PFSK-1 (cell line): ENCODE data around the gene TBC1D21.

Experiments used
- POLR2AphosphoS5 ChIP-seq: IDR thresholded peaks from 2 replicates; pipeline ENCODE4 v1.6.1; 2012; ENCODE audit warnings: low read depth, mild to moderate bottlenecking, control low read depth, low read length, moderate library complexity
- SIN3A ChIP-seq: IDR thresholded peaks from 2 replicates; pipeline ENCODE4 v1.6.1; 2012; ENCODE audit warnings: mild to moderate bottlenecking, low read length, moderate library complexity, borderline replicate concordance; ENCODE audit not compliant: insufficient read depth
- TAF1 ChIP-seq: IDR thresholded peaks from 2 replicates; pipeline ENCODE4 v1.6.1; 2012; ENCODE audit warnings: low read length, control low read depth, borderline replicate concordance; ENCODE audit not compliant: insufficient read depth
- TF ChIP-seq, protein P1 (sequence below), 2 experiments: IDR thresholded peaks; 2 replicates each; pipeline versions ENCODE4 v1.6.1 to v1.8.0; 2011 to 2012; ENCODE audit warnings: low read depth in 2 of 2, low read length in 2 of 2, control low read depth in 1 of 2, inconsistent platforms in 1 of 2, mild to moderate bottlenecking in 1 of 2, moderate library complexity in 1 of 2; ENCODE audit not compliant: insufficient read depth in 1 of 2

DNA sequence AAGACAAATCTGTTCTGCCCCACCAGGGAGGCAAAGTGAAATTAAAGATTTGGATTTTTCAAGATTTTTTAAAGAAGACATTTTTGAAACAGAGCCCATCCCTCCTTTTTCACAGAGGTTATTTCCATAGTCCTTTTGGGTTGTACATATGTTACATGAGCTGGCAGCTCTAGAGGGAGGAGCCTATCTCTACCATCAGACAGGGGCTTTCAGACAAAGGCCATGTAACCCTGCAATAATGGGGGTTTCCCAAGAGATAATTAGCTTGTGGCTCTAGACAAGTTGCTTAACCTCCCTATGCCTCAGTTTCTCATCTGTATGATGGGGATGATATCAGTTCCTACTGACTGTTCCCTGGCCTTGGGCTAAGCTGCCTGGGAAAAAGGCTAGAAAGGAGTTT, 8.0 kb upstream of the TBC1D21 start:
- TF ChIP-seq POLR2AphosphoS5 (no peak), SIN3A (no peak), TAF1 (no peak)
- TF ChIP-seq, protein P1, sequence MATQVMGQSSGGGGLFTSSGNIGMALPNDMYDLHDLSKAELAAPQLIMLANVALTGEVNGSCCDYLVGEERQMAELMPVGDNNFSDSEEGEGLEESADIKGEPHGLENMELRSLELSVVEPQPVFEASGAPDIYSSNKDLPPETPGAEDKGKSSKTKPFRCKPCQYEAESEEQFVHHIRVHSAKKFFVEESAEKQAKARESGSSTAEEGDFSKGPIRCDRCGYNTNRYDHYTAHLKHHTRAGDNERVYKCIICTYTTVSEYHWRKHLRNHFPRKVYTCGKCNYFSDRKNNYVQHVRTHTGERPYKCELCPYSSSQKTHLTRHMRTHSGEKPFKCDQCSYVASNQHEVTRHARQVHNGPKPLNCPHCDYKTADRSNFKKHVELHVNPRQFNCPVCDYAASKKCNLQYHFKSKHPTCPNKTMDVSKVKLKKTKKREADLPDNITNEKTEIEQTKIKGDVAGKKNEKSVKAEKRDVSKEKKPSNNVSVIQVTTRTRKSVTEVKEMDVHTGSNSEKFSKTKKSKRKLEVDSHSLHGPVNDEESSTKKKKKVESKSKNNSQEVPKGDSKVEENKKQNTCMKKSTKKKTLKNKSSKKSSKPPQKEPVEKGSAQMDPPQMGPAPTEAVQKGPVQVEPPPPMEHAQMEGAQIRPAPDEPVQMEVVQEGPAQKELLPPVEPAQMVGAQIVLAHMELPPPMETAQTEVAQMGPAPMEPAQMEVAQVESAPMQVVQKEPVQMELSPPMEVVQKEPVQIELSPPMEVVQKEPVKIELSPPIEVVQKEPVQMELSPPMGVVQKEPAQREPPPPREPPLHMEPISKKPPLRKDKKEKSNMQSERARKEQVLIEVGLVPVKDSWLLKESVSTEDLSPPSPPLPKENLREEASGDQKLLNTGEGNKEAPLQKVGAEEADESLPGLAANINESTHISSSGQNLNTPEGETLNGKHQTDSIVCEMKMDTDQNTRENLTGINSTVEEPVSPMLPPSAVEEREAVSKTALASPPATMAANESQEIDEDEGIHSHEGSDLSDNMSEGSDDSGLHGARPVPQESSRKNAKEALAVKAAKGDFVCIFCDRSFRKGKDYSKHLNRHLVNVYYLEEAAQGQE (IDR thresholded peaks at IDR 0.05; ENCODE audit: insufficient read depth in 1 of 2, low read depth in 2 of 2, low read length in 2 of 2): no peak
